22Rv1 (cell line): ENCODE measurements around the gene LENG8.

Experiments used
- H3K27ac ChIP-seq: fragments of 450-650 bp; 2 replicates; pipeline ENCODE4 v1.5.1; 2017
- ZFX ChIP-seq: fragments of 450-650 bp; IDR thresholded peaks from 2 replicates; pipeline ENCODE4 v1.6.1; 2017; ENCODE audit warnings: antibody characterized with exemption, borderline replicate concordance
- TF ChIP-seq, protein P1 (sequence below): fragments of 450-650 bp; IDR thresholded peaks from 2 replicates; pipeline ENCODE4 v1.5.1; 2017; ENCODE audit warnings: mild to moderate bottlenecking

LENG8 gene

DNA sequence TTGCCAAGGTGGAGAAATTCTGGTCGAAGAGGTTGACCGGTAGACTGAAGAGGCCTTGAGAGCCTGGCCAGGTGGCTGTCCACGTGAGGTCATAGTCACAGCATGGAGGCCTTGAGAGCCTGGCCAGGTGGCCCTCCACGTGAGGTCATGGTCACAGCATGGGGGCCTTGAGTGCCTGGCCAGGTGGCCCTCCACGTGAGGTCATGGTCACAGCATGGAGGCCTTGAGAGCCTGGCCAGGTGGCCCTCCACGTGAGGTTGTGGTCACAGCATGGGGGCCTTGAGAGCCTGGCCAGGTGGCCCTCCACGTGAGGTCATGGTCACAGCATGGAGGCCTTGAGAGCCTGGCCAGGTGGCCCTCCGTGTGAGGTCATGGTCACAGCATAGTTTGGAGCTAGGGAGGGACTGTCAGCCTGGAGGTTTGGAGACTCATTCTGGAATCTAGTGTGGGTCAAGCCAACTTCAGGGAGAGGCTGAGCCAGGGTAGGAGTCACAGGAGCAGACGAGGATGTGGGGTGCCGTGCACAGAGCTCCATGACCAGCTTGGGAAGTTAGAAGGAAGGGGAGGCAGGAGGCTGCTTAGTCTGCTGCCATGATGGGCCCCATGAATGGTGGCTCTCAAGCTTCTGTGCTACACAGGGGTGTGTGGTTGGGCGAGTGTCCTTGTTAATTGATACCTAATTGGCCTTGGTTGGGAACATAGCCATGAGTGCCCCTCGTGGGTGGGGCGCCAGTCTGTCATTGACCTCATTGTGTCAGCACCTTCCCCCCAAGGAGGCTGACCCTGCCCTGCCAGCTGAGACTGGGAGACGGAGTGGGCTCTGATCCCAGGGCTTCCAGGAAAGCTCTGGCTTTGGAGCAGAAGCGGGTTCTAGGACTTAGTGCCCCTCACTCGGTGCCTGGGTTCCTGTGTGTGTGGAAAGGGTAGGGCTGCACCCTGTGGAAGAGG is 10.6 kb downstream of the LENG8 start:
- no peak for TF ChIP-seq ZFX
- TF ChIP-seq, protein P1, sequence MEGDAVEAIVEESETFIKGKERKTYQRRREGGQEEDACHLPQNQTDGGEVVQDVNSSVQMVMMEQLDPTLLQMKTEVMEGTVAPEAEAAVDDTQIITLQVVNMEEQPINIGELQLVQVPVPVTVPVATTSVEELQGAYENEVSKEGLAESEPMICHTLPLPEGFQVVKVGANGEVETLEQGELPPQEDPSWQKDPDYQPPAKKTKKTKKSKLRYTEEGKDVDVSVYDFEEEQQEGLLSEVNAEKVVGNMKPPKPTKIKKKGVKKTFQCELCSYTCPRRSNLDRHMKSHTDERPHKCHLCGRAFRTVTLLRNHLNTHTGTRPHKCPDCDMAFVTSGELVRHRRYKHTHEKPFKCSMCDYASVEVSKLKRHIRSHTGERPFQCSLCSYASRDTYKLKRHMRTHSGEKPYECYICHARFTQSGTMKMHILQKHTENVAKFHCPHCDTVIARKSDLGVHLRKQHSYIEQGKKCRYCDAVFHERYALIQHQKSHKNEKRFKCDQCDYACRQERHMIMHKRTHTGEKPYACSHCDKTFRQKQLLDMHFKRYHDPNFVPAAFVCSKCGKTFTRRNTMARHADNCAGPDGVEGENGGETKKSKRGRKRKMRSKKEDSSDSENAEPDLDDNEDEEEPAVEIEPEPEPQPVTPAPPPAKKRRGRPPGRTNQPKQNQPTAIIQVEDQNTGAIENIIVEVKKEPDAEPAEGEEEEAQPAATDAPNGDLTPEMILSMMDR: no peak
- no peak overlapping the region for H3K27ac ChIP-seq

DNA sequence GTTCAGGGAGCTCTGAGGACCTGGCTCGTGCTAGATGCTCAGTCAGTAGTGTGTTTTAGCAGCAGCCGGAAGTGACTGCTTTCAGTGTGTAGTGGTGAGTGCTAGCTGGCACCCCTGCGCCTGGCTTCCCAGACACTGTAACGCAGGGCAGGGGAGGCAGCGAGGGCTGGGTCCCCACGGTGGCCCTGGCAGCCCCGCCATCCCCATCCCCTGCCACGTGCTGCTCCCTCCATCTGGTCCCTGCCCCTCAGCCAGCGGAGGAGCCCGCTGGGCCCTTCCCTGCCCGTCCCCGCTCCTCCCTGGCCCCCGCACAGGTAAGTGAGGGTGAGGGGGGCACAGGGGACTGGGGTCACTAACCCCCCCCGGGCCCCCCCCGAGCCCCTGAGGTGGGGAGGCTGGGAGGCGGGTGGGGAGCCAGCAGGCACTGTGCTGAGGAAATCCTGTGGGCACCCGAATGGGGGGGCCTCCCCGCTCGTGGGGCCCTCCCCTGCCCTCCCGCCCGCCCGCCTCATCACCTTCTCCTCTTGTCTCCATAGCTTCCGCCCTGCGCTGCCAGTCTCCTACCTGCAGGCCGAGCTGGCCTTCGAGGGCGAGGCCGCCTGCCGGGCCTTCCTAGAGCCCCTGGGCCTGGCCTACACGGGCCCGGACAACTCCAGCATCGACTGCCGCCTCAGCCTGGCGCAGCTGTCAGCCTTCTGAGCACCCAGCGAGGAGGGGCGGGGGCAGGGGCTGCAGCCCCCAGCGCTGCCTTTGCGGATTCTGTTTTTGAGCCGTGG is 11.4 kb downstream of the LENG8 start:
- H3K27ac ChIP-seq: peak overlapping the region; percentile 99; the same call in 1 of the 2 replicates
- TF ChIP-seq ZFX: no peak
- TF ChIP-seq, protein P1: no peak

DNA sequence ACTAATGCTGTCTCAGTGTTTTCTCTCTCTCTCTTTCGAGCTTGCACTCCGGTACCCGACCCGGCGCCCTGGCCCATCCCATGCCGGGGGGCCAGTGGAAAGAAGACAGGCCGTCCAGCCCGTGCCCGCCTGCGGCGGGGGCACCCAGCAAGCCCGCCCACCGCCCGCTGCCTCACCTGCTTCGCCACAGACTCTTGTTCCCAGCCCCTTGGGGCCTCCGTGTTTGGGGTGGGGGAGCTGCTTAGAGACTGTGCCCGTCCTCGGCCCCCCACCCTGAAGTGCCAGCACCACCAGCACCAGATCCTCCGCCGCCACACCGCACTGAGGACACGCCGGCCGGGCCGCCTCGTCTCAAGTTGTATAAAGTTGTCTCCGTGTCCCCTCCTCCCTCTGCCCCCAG is 12.2 kb downstream of the LENG8 start:
- H3K27ac ChIP-seq: peak overlapping the region; percentile 99
- TF ChIP-seq, protein P1: no peak
- TF ChIP-seq ZFX: no peak

DNA sequence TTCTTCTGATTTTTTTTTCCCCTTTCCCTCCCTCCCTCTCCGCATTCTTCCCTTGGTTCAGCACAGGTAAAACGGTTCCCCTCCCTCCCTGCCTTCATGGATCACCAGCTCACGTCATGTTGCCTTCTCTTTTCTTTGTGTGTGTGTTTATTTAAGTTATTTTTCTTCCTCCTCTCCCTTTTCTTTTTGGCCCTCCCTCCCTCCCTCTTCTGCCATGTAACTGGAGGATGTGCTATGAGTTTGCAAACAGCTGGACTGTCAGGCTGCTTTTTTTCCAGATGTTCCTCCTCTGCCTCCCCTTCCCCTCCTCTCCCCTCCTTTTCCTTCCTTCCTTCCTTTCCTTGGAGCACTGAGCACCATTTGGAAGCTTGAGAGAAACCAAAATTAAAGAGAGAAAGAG is 12.6 kb downstream of the LENG8 start:
- peak overlapping the region; percentile 99 for H3K27ac ChIP-seq

DNA sequence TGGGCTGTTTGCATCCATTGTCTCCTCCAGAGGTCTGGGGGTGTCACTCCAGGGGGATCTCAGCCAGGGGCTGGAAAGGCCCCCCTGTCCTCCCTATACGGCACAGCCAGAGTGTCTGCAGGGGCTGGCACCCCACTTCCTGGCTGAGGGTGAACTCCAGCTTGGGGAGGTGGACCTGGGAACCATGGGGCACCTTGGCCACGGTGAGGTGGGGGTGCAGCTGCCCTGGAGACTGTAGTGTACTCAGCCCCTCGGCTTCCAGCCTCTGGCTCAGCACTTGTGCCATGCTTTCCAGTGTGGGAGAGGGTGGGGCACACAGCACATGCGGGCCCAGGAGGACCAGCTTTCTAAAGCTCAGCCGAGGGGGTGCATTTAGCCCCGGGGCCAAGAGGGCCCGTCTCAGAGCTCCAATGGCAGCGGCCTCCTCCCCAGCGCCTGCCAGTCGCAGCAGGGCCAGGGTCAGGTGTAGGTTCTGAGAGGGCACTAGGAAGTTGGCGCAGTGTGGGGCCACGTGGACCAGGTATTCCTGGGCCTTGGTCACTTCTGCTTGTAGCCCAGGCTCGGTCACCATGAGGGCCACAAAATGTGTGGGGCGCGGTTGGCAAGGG is 13.2 kb downstream of the LENG8 start:
- H3K27ac ChIP-seq: peak overlapping the region; percentile 99
- TF ChIP-seq, protein P1: no peak
- no peak for TF ChIP-seq ZFX

More for the DNA sequence above, 12.6 kb downstream of the LENG8 start:
- TF ChIP-seq, protein P1: no peak
- no peak for TF ChIP-seq ZFX

DNA sequence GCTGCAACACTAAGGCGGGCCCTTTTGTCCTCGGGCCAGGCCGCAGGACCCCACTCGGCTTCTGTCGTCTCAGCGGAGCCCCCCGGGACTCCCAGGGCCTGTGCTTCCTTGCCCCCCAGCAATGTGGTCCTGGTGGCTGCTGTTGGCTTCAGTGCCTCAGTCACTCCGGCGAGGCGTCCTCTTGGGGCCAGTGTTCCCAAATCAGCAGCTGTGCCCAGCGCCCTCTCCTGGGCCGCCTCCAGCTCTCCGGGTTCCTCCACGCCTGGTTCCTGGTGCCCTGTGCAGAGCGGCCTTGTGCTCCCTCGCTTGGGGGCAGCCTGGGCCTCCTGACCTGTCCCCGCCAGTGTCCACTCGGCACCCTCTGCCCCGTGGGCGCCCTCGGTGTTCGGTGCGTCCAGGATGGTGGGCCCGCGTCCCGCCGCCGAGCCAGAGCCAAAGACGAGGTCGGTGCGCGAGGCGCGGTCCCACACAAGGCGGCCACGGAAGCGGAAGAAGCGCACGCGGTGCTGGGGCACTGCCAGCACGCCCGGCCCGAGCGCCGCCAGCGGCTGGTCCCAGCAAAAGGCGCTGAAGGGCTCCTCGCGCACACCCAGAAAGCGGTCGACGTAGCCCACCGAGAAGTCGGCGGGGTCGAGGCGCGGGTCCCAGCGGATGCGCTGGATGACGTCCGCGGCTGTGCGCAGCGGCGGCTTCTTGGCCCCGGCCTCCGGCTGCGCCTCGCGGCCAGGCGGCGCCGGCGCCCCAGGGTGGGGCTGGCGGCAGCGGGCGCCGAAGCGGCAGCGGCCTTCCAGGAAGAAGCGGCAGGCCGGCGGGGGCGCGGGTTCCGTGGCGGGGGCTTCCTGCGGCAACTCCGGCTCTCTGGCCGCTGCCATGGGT is 13.9 kb downstream of the LENG8 start:
- no peak for TF ChIP-seq ZFX
- TF ChIP-seq, protein P1: peak; percentile 59
- H3K27ac ChIP-seq: peak overlapping the region; percentile 99
